Kidney epithelial cell (primary cell): ENCODE results near the gene MAD1L1. TPM values are rescaled to one million over a fixed set of nuclear protein-coding genes. Genes with fewer than 3 reads are reported as not detected.

Experiments used
- DNase-seq: peaks from one replicate; pipeline ENCODE4 v3.0.0-alpha.2; 2010; ENCODE audit warnings: low read depth
- H3K27me3 ChIP-seq: 2 replicates; pipeline ENCODE4 v1.6.0; 2011; ENCODE audit warnings: low read length; ENCODE audit not compliant: control insufficient read depth, insufficient read depth
- H3K36me3 ChIP-seq: 2 replicates; pipeline ENCODE4 v1.5.1; 2011; ENCODE audit warnings: low read length; ENCODE audit not compliant: control insufficient read depth, insufficient read depth
- H3K4me3 ChIP-seq: 2 replicates; pipeline ENCODE4 v1.5.1; 2011; ENCODE audit warnings: low read depth, mild to moderate bottlenecking, control low read depth, low read length
- CTCF ChIP-seq: IDR thresholded peaks from 2 replicates; pipeline ENCODE4 v1.5.1; 2011; ENCODE audit warnings: mild to moderate bottlenecking, moderate library complexity, low read length, control low read depth, inconsistent platforms; ENCODE audit not compliant: insufficient read depth, poor library complexity, severe bottlenecking
- total RNA-seq: library from RNA; depleted of rRNA; stranded (reverse); fragments of >200 nt; gene quantifications from 2 replicates; pipeline ENCODE4 v1.2.3, GENCODE V29; 2015

MAD1L1 gene
- total RNA-seq, 1 donor from 2014 or later = 61.2 TPM

GRCh38 chr7:2049782-2050510 lies 182.8 kb downstream of the MAD1L1 start:
- TF ChIP-seq CTCF = no peak
- H3K36me3 ChIP-seq = no peaks in the 10 kb centered on the region
- no peaks in the 10 kb centered on the region for H3K27me3 ChIP-seq
- no peak for DNase-seq
- H3K4me3 ChIP-seq = no peak overlapping the region

DNA sequence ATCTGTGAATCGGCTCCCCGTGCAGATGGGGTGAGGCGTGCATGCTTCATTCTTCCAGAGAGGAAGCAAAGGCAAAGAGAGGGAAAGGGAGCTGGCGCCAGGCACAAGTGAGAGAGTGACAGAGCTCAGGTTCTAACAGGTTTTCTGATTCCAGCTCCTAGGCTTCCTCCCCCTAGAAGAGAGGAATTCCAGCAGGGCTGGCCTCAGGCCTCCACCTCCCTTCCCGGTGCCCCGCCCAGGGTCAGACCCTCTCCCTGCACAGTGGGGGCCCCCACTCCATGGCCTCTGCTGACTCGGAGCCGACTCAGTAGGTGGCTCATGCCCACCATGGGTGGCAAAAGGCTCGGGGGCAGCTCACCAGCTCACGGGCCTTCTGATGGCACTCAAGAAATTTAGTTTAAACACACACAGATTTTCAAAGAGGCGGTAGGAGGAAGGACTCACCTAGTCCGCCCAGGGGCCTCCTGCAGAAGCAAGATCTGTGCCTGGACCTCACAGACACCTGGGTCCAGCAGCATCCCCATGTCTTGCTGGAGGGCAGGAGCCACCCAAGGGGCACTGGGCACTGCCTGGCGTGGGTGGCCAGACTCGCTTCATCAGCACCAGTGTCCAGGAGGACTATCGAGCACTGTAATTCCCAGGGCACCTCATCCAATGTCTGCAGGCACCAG lies 183.5 kb downstream of the MAD1L1 start:
- no peak for TF ChIP-seq CTCF
- H3K36me3 ChIP-seq = no peaks in the 10 kb centered on the region
- H3K27me3 ChIP-seq = no peaks in the 10 kb centered on the region
- no peak for DNase-seq
- H3K4me3 ChIP-seq = no peak overlapping the region

DNA sequence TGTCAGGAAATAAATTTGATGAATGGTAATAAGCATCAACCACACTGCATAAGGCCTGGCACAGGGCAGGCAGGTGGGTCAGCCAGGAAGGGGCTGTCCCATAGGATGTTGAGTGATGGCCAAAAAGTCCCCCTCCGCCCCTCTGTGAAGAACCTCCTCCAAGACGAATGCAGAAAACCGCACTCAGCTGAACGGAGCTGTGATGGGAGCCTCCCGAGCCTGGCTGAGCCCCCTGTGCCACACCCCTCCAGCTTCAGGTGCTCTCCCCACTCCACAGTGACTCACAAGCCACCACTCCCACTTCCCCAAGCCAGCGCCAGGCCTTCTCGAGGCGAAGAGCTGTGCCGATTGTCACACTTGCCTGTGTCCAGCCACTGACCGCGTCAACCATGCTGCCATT lies 184.2 kb downstream of the MAD1L1 start:
- DNase-seq = no peak
- no peak for TF ChIP-seq CTCF
- no peaks in the 10 kb centered on the region for H3K27me3 ChIP-seq
- H3K4me3 ChIP-seq = no peak overlapping the region
- H3K36me3 ChIP-seq = no peaks in the 10 kb centered on the region

DNA sequence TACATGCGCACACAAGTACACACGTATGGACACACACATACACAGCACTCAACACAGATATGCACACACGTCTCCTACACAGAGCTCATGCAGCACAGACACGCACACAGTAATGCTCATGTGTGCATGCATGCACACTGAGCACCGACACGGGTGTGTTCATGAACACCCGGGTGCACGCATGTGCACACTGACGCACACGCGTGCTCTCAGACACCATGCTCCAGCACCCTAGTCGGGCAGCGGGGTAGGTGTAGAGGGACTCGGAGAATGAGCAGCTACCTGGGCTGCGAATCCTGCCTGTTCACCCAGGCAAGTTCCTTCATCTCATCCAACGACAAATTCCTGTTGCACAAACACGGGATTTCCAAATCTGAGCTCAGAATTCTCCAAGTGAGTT lies 184.7 kb downstream of the MAD1L1 start:
- no peaks in the 10 kb centered on the region for H3K36me3 ChIP-seq
- H3K27me3 ChIP-seq = no peaks in the 10 kb centered on the region
- DNase-seq = no peak
- H3K4me3 ChIP-seq = no peak overlapping the region
- TF ChIP-seq CTCF = no peak

DNA sequence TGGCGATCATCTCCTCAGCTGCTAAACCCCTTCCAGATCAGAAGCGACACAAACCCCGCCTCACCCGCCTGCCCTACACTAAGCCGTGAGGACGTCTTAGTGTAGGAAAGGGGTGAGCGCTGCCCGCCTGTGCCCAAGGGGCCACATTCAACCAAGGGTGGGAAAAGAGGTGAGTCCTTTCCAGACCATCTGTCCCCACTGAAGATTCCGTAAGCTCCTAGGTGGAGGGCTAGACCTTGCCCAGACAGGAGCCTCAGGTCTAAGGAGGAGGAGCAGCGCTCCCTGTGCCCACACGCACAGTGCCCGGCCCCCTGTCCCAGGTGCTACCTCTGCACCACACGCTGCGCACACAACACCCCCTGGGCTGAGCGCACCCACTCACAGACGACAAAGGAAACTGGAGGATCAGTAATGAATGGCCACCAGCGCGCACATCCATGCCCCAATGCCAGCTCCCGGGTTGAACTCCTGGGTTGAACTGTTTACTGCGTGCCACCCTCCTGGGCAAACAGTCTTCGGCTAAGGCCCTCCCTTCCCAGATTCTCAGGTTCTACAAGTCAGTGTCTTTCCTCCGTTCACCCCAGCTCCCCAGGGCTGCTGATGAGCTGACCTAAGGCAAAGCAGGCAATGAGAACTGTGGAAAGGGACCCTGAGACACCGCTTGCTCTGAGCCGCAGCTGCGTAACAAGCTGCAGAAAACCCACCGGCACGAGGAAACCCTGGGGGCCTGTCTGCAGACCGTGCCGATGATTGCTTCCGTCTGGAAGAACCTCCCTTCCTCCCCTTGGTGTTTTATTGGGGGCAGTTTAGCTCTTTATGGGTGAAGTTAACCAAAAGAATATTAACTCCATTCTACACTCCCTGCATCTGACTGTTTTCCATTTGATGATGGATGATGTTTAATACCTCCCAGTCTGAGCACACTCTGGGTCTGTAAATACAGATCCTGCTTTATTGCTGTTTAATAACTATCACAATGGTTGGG lies 185.9 kb downstream of the MAD1L1 start:
- no peak overlapping the region for H3K4me3 ChIP-seq
- no peak for TF ChIP-seq CTCF
- no peaks in the 10 kb centered on the region for H3K36me3 ChIP-seq
- DNase-seq = no peak
- no peaks in the 10 kb centered on the region for H3K27me3 ChIP-seq
